Measurements from ENCODE around the gene AP5B1.

Gene AP5B1

GRCh38 chr11:65779669-65779918, 1.2 kb downstream of the AP5B1 start:
- Histone ChIP-seq H3K27ac (ENCODE audit: low read length) (no peak overlapping the region), H3K9me3 (ENCODE audit: control insufficient read depth, low read depth, low read length) (no peaks in the 10 kb centered on the region), H3K36me3 (ENCODE audit: control insufficient read depth, low read depth, low read length) (no peaks in the 10 kb centered on the region), H3K4me1 (ENCODE audit: control insufficient read depth, low read depth, low read length) (peaks cover 4% of the 10 kb centered on the region), H3K4me3 (ENCODE audit: low read length) (peak overlapping the region; percentile 37), H3K9ac (ENCODE audit: low read length) (no peak overlapping the region), H3K27me3 (ENCODE audit: control insufficient read depth, insufficient read depth, low read length) (peaks cover 30% of the 10 kb centered on the region)

GRCh38 chr11:65778901-65779668, 1.7 kb downstream of the AP5B1 start:
- peak overlapping the region; percentile 37 for H3K4me3 ChIP-seq (ENCODE audit: low read length)
- no peak overlapping the region for H3K27ac ChIP-seq (ENCODE audit: low read length)
- no peaks in the 10 kb centered on the region for H3K4me1 ChIP-seq (ENCODE audit: control insufficient read depth, low read depth, low read length)
- H3K36me3 ChIP-seq (ENCODE audit: control insufficient read depth, low read depth, low read length): no peaks in the 10 kb centered on the region
- H3K9me3 ChIP-seq (ENCODE audit: control insufficient read depth, low read depth, low read length): no peaks in the 10 kb centered on the region
- peaks cover 25% of the 10 kb centered on the region for H3K27me3 ChIP-seq (ENCODE audit: control insufficient read depth, insufficient read depth, low read length)
- H3K9ac ChIP-seq (ENCODE audit: low read length): no peak overlapping the region

GRCh38 chr11:65778431-65778900, 2.3 kb downstream of the AP5B1 start:
- Histone ChIP-seq H3K27ac (ENCODE audit: low read length) (no peak overlapping the region), H3K9ac (ENCODE audit: low read length) (no peak overlapping the region), H3K4me1 (ENCODE audit: control insufficient read depth, low read depth, low read length) (no peaks in the 10 kb centered on the region), H3K4me3 (ENCODE audit: low read length) (no peak overlapping the region), H3K9me3 (ENCODE audit: control insufficient read depth, low read depth, low read length) (no peaks in the 10 kb centered on the region), H3K27me3 (ENCODE audit: control insufficient read depth, insufficient read depth, low read length) (peaks cover 21% of the 10 kb centered on the region), H3K36me3 (ENCODE audit: control insufficient read depth, low read depth, low read length) (no peaks in the 10 kb centered on the region)

GRCh38 chr11:65777821-65778361, 2.9 kb downstream of the AP5B1 start:
- no peaks in the 10 kb centered on the region for H3K4me1 ChIP-seq (ENCODE audit: control insufficient read depth, low read depth, low read length)
- H3K36me3 ChIP-seq (ENCODE audit: control insufficient read depth, low read depth, low read length): no peaks in the 10 kb centered on the region
- H3K9ac ChIP-seq (ENCODE audit: low read length): no peak overlapping the region
- no peak overlapping the region for H3K27ac ChIP-seq (ENCODE audit: low read length)
- H3K4me3 ChIP-seq (ENCODE audit: low read length): no peak overlapping the region
- peaks cover 16% of the 10 kb centered on the region for H3K27me3 ChIP-seq (ENCODE audit: control insufficient read depth, insufficient read depth, low read length)
- no peaks in the 10 kb centered on the region for H3K9me3 ChIP-seq (ENCODE audit: control insufficient read depth, low read depth, low read length)

- Histone ChIP-seq H3K9me3 (ENCODE audit: control insufficient read depth, low read depth, low read length) (no peaks in the 10 kb centered on the region), H3K27me3 (ENCODE audit: control insufficient read depth, insufficient read depth, low read length) (peaks cover 9% of the 10 kb centered on the region), H3K36me3 (ENCODE audit: control insufficient read depth, low read depth, low read length) (no peaks in the 10 kb centered on the region), H3K4me3 (ENCODE audit: low read length) (no peak overlapping the region), H3K4me1 (ENCODE audit: control insufficient read depth, low read depth, low read length) (no peaks in the 10 kb centered on the region), H3K9ac (ENCODE audit: low read length) (no peak overlapping the region), H3K27ac (ENCODE audit: low read length) (no peak overlapping the region)
These were observed 3.5 kb downstream of the AP5B1 start for GRCh38 chr11:65777241-65777640.

GRCh38 chr11:65776710-65777141, 4.0 kb downstream of the AP5B1 start:
- Histone ChIP-seq H3K9ac (ENCODE audit: low read length) (no peak overlapping the region), H3K4me3 (ENCODE audit: low read length) (no peak overlapping the region), H3K36me3 (ENCODE audit: control insufficient read depth, low read depth, low read length) (no peaks in the 10 kb centered on the region), H3K27me3 (ENCODE audit: control insufficient read depth, insufficient read depth, low read length) (peaks cover 4% of the 10 kb centered on the region), H3K27ac (ENCODE audit: low read length) (no peak overlapping the region), H3K4me1 (ENCODE audit: control insufficient read depth, low read depth, low read length) (no peaks in the 10 kb centered on the region), H3K9me3 (ENCODE audit: control insufficient read depth, low read depth, low read length) (no peaks in the 10 kb centered on the region)

- Histone ChIP-seq H3K4me1 (ENCODE audit: control insufficient read depth, low read depth, low read length) (no peaks in the 10 kb centered on the region), H3K9me3 (ENCODE audit: control insufficient read depth, low read depth, low read length) (no peaks in the 10 kb centered on the region), H3K36me3 (ENCODE audit: control insufficient read depth, low read depth, low read length) (no peaks in the 10 kb centered on the region), H3K27ac (ENCODE audit: low read length) (no peak overlapping the region), H3K9ac (ENCODE audit: low read length) (no peak overlapping the region), H3K4me3 (ENCODE audit: low read length) (no peak overlapping the region), H3K27me3 (ENCODE audit: control insufficient read depth, insufficient read depth, low read length) (no peaks in the 10 kb centered on the region)
These were observed 4.6 kb downstream of the AP5B1 start for GRCh38 chr11:65776196-65776595.

GRCh38 chr11:65774525-65775306, 6.1 kb downstream of the AP5B1 start:
- H3K27me3 ChIP-seq (ENCODE audit: control insufficient read depth, insufficient read depth, low read length): no peaks in the 10 kb centered on the region
- H3K9ac ChIP-seq (ENCODE audit: low read length): no peak overlapping the region
- no peak overlapping the region for H3K27ac ChIP-seq (ENCODE audit: low read length)
- H3K36me3 ChIP-seq (ENCODE audit: control insufficient read depth, low read depth, low read length): no peaks in the 10 kb centered on the region
- H3K4me1 ChIP-seq (ENCODE audit: control insufficient read depth, low read depth, low read length): no peaks in the 10 kb centered on the region
- no peak overlapping the region for H3K4me3 ChIP-seq (ENCODE audit: low read length)
- H3K9me3 ChIP-seq (ENCODE audit: control insufficient read depth, low read depth, low read length): no peaks in the 10 kb centered on the region

GRCh38 chr11:65773784-65774411, 6.9 kb downstream of the AP5B1 start:
- Histone ChIP-seq H3K36me3 (ENCODE audit: control insufficient read depth, low read depth, low read length) (no peaks in the 10 kb centered on the region), H3K9ac (ENCODE audit: low read length) (no peak overlapping the region), H3K27me3 (ENCODE audit: control insufficient read depth, insufficient read depth, low read length) (no peaks in the 10 kb centered on the region), H3K4me1 (ENCODE audit: control insufficient read depth, low read depth, low read length) (no peaks in the 10 kb centered on the region), H3K4me3 (ENCODE audit: low read length) (no peak overlapping the region), H3K9me3 (ENCODE audit: control insufficient read depth, low read depth, low read length) (no peaks in the 10 kb centered on the region), H3K27ac (ENCODE audit: low read length) (no peak overlapping the region)

GRCh38 chr11:65771589-65772112, 9.1 kb downstream of the AP5B1 start:
- H3K9ac ChIP-seq (ENCODE audit: low read length): no peak overlapping the region
- H3K4me1 ChIP-seq (ENCODE audit: control insufficient read depth, low read depth, low read length): no peaks in the 10 kb centered on the region
- H3K4me3 ChIP-seq (ENCODE audit: low read length): no peak overlapping the region
- no peaks in the 10 kb centered on the region for H3K27me3 ChIP-seq (ENCODE audit: control insufficient read depth, insufficient read depth, low read length)
- H3K9me3 ChIP-seq (ENCODE audit: control insufficient read depth, low read depth, low read length): no peaks in the 10 kb centered on the region
- no peaks in the 10 kb centered on the region for H3K36me3 ChIP-seq (ENCODE audit: control insufficient read depth, low read depth, low read length)
- H3K27ac ChIP-seq (ENCODE audit: low read length): no peak overlapping the region

- Histone ChIP-seq H3K27me3 (ENCODE audit: control insufficient read depth, insufficient read depth, low read length) (no peaks in the 10 kb centered on the region), H3K4me3 (ENCODE audit: low read length) (no peak overlapping the region), H3K27ac (ENCODE audit: low read length) (no peak overlapping the region), H3K36me3 (ENCODE audit: control insufficient read depth, low read depth, low read length) (no peaks in the 10 kb centered on the region), H3K4me1 (ENCODE audit: control insufficient read depth, low read depth, low read length) (no peaks in the 10 kb centered on the region), H3K9me3 (ENCODE audit: control insufficient read depth, low read depth, low read length) (no peaks in the 10 kb centered on the region), H3K9ac (ENCODE audit: low read length) (no peak overlapping the region)
These were observed 9.7 kb downstream of the AP5B1 start for GRCh38 chr11:65770951-65771567.
